ENCODE data around the gene SPATA2L.
"Not testable (repeated sequence)": the region's sequence is repeated elsewhere in the genome, so short reads cannot be mapped to it uniquely, and the experiment has no call there.

SPATA2L gene

DNA sequence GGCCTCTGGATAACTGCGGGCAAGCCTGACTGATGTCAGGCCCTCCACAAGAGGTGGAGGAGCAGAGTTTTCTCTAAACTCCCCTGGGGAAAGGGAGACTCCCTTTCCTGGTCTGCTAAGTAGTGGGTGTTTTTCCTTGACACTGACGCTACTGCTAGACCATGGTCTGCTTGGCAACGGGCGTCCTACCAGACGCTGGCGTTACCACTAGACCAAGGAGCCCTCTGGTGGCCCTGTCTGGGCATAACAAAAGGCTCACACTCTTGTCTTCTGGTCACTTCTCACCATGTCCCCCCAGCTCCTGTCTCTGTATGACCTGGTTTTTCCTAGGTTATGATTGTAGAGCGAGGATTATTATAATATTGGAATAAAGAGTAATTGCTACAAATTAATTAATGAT, 34.5 kb downstream of the SPATA2L start:
- H3K36me3 ChIP-seq (ENCODE audit: control insufficient read depth in 2 of 2, insufficient read depth in 2 of 2, low read length in 2 of 2); H3K9ac ChIP-seq (ENCODE audit: low read length in 2 of 2); H3K4me3 ChIP-seq (ENCODE audit: low read length in 2 of 2); H3K27me3 ChIP-seq (ENCODE audit: control insufficient read depth in 1 of 2, insufficient read depth in 2 of 2, low read length in 2 of 2); H3K4me1 ChIP-seq (ENCODE audit: control insufficient read depth, insufficient read depth, low read length); H3K27ac ChIP-seq (ENCODE audit: low read length); H3K9me3 ChIP-seq (ENCODE audit: control insufficient read depth in 2 of 2, low read length in 2 of 2): not testable (repeated sequence)

DNA sequence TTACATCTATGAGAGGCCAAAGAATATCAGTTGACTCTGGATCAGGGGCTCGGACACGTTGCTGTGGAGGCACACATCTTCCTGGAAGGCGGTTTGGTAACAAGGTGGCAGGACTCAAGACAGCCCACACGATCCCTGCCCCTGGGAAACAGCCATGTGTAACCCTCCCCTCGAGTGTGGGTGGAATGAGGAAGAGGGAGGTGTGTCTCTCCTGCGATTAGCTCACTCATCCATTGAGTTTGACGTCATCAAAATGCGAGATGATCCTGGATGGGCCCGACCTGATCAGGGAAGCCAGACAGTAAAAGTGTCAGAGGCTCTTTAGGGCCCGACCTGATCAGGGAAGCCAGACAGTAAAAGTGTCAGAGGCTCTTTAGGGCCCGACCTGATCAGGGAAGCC, 37.3 kb downstream of the SPATA2L start:
- not testable (repeated sequence) for H3K4me1 ChIP-seq (ENCODE audit: control insufficient read depth, insufficient read depth, low read length); H3K27ac ChIP-seq (ENCODE audit: low read length); H3K36me3 ChIP-seq (ENCODE audit: control insufficient read depth in 2 of 2, insufficient read depth in 2 of 2, low read length in 2 of 2)

DNA sequence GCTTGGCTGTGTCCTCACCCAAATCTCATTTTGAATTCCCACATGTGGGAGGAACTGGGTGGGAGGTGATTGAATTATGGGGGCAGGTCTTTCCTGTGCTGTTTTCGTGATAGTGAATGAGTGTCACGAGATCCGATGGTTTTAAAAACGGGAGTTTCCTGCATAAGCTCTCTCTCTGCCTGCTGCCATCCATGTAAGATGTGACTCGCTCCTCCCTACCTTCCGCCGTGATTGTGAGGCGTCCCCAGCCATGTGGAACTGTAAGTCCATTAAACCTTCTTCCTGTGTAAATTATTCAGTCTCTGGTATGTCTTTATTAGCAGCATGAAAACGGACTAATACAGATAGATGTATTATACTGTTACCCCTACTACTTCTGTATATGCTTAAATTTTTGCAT, 40.3 kb downstream of the SPATA2L start:
- H3K36me3 ChIP-seq (ENCODE audit: control insufficient read depth in 2 of 2, insufficient read depth in 2 of 2, low read length in 2 of 2): peaks cover 0 to 5% of the 10 kb centered on the region in 2 donors
- H3K4me1 ChIP-seq (ENCODE audit: control insufficient read depth, insufficient read depth, low read length): peaks cover 20% of the 10 kb centered on the region
- no peak overlapping the region for H3K4me3 ChIP-seq (ENCODE audit: low read length in 2 of 2)
- H3K9ac ChIP-seq (ENCODE audit: low read length in 2 of 2): no peak overlapping the region
- no peak overlapping the region for H3K27ac ChIP-seq (ENCODE audit: low read length)
- no peaks in the 10 kb centered on the region for H3K27me3 ChIP-seq (ENCODE audit: control insufficient read depth in 1 of 2, insufficient read depth in 2 of 2, low read length in 2 of 2)
- H3K9me3 ChIP-seq (ENCODE audit: control insufficient read depth in 2 of 2, low read length in 2 of 2): no peaks in the 10 kb centered on the region

More for the DNA sequence above, 37.3 kb downstream of the SPATA2L start:
- H3K27me3 ChIP-seq (ENCODE audit: control insufficient read depth in 1 of 2, insufficient read depth in 2 of 2, low read length in 2 of 2); H3K4me3 ChIP-seq (ENCODE audit: low read length in 2 of 2); H3K9ac ChIP-seq (ENCODE audit: low read length in 2 of 2); H3K9me3 ChIP-seq (ENCODE audit: control insufficient read depth in 2 of 2, low read length in 2 of 2): not testable (repeated sequence)

DNA sequence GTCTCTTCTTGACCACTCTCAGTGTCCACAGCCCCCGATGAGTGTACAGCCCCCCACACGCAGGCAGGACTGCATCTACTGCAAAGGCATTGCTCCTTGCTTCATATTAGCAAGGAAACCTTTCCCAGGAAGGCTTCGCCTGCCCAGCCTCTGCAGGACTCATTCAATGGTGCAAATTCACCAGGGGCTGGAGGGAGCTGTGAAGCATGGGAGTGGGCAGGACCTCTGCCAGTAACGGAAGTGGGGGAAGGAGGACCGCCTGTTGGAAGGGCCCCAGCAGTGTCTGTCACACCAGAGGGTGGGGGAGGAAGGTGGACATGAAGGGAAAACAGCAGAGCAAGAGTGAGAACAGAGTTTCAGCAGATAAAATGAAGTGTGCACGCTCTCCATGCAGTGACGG, 41.4 kb downstream of the SPATA2L start:
- Histone ChIP-seq H3K4me3 (ENCODE audit: low read length in 2 of 2) (no peak overlapping the region), H3K36me3 (ENCODE audit: control insufficient read depth in 2 of 2, insufficient read depth in 2 of 2, low read length in 2 of 2) (peaks cover 0 to 5% of the 10 kb centered on the region in 2 donors), H3K9me3 (ENCODE audit: control insufficient read depth in 2 of 2, low read length in 2 of 2) (no peaks in the 10 kb centered on the region)

DNA sequence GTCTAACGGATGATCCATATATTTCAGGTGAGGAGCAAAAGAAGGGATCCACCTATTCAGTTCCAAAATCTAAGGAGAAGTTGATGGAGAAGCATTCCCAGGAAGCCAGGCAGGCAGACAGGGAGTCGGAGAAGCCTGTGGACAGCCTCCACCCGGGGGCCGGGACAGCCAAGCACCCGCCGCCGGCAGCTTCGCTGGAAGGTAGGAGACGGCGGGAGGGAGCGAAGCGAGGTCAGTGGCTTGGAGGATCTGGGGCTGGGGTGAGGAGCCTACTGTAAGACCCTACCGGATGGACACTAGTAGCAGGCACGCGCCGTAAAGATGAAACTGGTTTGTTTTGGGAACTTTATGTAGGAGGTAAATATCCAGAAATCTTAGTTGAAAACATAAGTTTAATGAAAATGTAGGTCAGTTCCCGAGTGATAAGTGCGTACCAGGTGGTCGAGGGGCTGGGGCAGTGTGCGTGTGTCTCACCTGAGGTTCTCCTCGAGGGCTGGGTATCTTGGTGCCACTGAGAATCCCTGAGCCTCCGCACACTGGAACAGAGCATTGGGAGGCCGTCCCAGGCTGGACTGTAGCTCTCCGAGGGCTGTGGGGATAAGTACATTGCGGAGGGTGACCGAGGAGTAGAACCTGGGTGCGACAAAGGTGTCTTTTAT, 43.2 kb downstream of the SPATA2L start:
- Histone ChIP-seq H3K9ac (ENCODE audit: low read length in 2 of 2) (peak overlapping the region; percentile 90 to 91), H3K27me3 (ENCODE audit: control insufficient read depth in 1 of 2, insufficient read depth in 2 of 2, low read length in 2 of 2) (no peaks in the 10 kb centered on the region), H3K36me3 (ENCODE audit: control insufficient read depth in 2 of 2, insufficient read depth in 2 of 2, low read length in 2 of 2) (peaks cover 0 to 5% of the 10 kb centered on the region in 2 donors), H3K9me3 (ENCODE audit: control insufficient read depth in 2 of 2, low read length in 2 of 2) (no peaks in the 10 kb centered on the region), H3K27ac (ENCODE audit: low read length) (peak overlapping the region; percentile 41), H3K4me3 (ENCODE audit: low read length in 2 of 2) (peak overlapping the region; percentile 92 to 96), H3K4me1 (ENCODE audit: control insufficient read depth, insufficient read depth, low read length) (peaks cover 20% of the 10 kb centered on the region)

More for the DNA sequence above, 41.4 kb downstream of the SPATA2L start:
- H3K27me3 ChIP-seq (ENCODE audit: control insufficient read depth in 1 of 2, insufficient read depth in 2 of 2, low read length in 2 of 2): no peaks in the 10 kb centered on the region
- H3K9ac ChIP-seq (ENCODE audit: low read length in 2 of 2): no peak overlapping the region
- no peak overlapping the region for H3K27ac ChIP-seq (ENCODE audit: low read length)
- peaks cover 20% of the 10 kb centered on the region for H3K4me1 ChIP-seq (ENCODE audit: control insufficient read depth, insufficient read depth, low read length)

DNA sequence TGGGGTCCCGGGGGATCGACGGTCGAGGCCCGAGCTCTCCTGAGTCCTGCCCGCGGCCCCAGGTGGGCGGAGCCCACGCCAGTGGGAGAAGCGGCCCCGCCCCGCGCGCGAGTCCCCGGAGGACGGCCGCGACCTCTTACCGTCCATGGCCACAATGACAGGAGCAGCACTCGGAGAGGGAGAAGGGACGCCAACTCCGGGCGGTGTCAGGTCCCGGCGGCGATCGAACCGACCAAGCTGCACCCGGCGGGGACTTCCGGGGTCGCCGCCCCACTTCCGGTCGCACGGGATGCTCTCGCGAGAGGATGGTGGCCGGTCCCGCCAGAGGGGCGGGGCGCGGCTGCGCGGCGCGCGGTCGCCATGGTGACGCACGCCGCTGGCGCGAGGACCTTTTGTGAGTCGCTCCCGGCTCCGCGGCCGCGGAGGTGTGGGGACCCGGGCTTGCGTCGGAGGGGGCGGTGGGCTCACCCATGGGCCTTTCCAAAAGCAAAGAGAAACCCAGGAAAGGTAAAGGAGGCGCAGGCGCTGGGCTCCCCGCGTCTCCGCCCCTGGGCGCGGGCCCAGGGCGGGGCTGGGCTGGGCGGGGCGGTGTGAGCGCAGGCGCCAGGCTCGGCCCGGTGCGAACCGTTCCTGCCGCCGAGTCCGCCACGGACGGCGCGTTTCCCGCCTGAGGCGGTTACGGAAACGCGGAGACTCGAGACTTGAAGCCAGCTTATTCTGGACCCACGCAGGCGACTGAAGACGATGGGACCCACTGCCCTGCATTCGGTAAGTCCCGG, 43.9 kb downstream of the SPATA2L start, which contains the start of the genes CHMP1A and SPATA33:
TSS of gene CHMP1A (minus strand) at position 267 of the 779 bp plus-strand sequence. CDS start at position 147, 120 bp downstream.
TSS of gene SPATA33 (plus strand) at position 395 of the 779 bp plus-strand sequence. CDS start at position 471, 76 bp downstream.
- Histone ChIP-seq H3K9ac (ENCODE audit: low read length in 2 of 2) (peak within 1 kb of the TSS; percentile 90 to 91), H3K4me1 (ENCODE audit: control insufficient read depth, insufficient read depth, low read length) (peaks cover 20% of the 10 kb centered on the region), H3K9me3 (ENCODE audit: control insufficient read depth in 2 of 2, low read length in 2 of 2) (no peaks in the 10 kb centered on the region), H3K36me3 (ENCODE audit: control insufficient read depth in 2 of 2, insufficient read depth in 2 of 2, low read length in 2 of 2) (peaks cover 0 to 5% of the 10 kb centered on the region in 2 donors), H3K27me3 (ENCODE audit: control insufficient read depth in 1 of 2, insufficient read depth in 2 of 2, low read length in 2 of 2) (no peaks in the 10 kb centered on the region), H3K4me3 (ENCODE audit: low read length in 2 of 2) (peak within 1 kb of the TSS; percentile 92 to 96), H3K27ac (ENCODE audit: low read length) (peak within 1 kb of the TSS; percentile 53)

DNA sequence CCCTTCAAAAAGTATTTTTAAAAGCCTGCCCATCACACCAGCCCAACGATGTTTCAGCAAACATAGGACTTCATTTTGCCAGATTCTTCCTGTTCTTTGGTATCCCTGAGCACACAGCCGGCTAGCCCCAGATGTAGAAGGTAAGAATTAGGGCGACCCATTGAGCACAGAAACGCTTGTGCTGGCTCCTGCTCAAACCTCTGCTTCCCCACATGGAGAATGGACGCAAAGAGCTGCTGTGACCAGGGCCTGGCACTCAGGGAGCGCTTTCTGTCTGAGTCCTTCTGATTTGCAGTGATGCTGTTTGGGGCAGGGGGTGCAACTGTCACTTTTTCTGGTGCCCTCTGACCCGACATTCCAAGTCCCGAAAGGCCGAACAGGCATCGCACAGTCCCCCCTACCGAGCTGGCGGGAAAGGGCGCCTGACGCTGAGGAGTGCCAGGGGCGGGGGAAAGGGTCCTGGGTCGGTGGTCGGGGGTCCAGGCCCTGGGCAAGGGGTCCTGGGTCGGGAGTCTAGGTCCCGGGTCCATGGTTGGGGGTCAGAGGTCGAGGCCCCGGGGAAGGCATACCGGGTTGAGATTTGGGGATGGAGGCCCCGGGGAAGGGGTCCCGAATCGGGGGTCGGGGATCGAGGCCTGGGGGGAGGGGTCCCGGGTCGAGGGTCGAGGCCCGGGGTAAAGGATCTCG, 44.9 kb downstream of the SPATA2L start:
- Histone ChIP-seq H3K27me3 (ENCODE audit: control insufficient read depth in 1 of 2, insufficient read depth in 2 of 2, low read length in 2 of 2) (no peaks in the 10 kb centered on the region), H3K9ac (ENCODE audit: low read length in 2 of 2) (peak overlapping the region in 1 of 2 donors; percentile 91), H3K9me3 (ENCODE audit: control insufficient read depth in 2 of 2, low read length in 2 of 2) (no peaks in the 10 kb centered on the region), H3K36me3 (ENCODE audit: control insufficient read depth in 2 of 2, insufficient read depth in 2 of 2, low read length in 2 of 2) (peaks cover 3 to 5% of the 10 kb centered on the region in 2 donors), H3K4me1 (ENCODE audit: control insufficient read depth, insufficient read depth, low read length) (peaks cover 20% of the 10 kb centered on the region), H3K4me3 (ENCODE audit: low read length in 2 of 2) (peak overlapping the region; percentile 92 to 96), H3K27ac (ENCODE audit: low read length) (no peak overlapping the region)

DNA sequence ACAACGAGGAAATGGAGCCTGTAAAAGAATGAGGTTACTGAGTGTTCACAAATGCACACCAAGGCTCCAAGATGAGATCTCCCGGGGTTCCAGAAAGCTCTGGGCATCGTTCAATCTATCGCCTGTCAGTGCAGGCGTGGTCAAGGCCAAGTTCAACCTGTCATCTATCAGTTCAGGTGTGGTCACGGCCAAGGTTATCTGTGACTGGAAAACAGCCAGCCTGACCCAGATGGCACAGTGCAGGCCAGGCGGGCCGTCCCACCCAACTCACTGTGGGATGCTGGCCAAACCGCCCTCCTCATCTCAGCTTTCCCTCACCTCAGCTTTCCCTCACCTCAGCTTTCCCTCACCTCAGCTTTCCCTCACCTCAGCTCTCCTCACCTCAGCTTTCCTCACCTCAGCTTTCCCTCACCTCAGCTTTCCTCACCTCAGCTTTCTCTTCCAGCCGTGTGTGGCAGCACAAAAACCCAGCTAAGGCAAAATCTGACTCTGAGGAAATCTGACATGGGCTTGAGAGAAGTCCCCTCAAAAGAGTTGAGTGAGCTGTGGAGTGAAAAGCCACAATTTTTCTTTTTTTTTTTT, 46.4 kb downstream of the SPATA2L start:
- Histone ChIP-seq H3K27me3 (ENCODE audit: control insufficient read depth in 1 of 2, insufficient read depth in 2 of 2, low read length in 2 of 2) (no peaks in the 10 kb centered on the region), H3K4me1 (ENCODE audit: control insufficient read depth, insufficient read depth, low read length) (peaks cover 20% of the 10 kb centered on the region), H3K9ac (ENCODE audit: low read length in 2 of 2) (no peak overlapping the region), H3K27ac (ENCODE audit: low read length) (no peak overlapping the region), H3K4me3 (ENCODE audit: low read length in 2 of 2) (no peak overlapping the region), H3K36me3 (ENCODE audit: control insufficient read depth in 2 of 2, insufficient read depth in 2 of 2, low read length in 2 of 2) (peaks cover 4 to 5% of the 10 kb centered on the region in 2 donors), H3K9me3 (ENCODE audit: control insufficient read depth in 2 of 2, low read length in 2 of 2) (no peaks in the 10 kb centered on the region)

DNA sequence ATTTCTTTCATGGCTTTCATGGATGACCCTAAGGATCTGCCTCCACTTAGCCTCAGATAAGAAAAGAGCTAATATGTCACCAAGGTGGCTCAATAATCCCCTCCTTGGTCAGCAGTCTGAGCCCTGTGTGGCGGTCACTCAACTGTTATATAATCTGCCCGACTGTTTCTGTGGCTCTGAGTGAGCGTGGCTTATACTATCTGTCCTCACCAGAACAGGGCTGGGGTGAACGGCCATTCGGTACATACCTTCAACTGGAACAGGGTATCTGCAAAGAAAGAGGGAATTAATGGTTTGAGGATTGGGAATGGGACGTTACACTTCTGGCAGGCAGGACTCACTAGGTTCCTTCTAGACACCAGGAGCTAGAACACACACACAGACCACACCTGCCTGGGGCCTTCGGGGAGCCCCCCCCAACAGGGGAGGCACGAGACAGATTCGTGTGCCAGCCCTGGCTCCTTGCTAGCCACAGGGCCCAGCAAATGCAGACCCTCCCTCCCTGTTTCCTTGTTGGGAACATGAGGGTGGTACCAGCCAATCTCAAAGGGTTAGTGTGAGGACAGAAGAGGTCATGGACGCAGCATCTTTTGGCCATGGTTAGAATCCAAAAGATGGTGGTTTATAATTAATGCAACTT, 47.7 kb downstream of the SPATA2L start:
- Histone ChIP-seq H3K9ac (ENCODE audit: low read length in 2 of 2) (no peak overlapping the region), H3K9me3 (ENCODE audit: control insufficient read depth in 2 of 2, low read length in 2 of 2) (no peaks in the 10 kb centered on the region), H3K4me1 (ENCODE audit: control insufficient read depth, insufficient read depth, low read length) (peaks cover 16% of the 10 kb centered on the region), H3K36me3 (ENCODE audit: control insufficient read depth in 2 of 2, insufficient read depth in 2 of 2, low read length in 2 of 2) (peaks cover 5 to 10% of the 10 kb centered on the region in 2 donors), H3K27ac (ENCODE audit: low read length) (no peak overlapping the region), H3K4me3 (ENCODE audit: low read length in 2 of 2) (no peak overlapping the region), H3K27me3 (ENCODE audit: control insufficient read depth in 1 of 2, insufficient read depth in 2 of 2, low read length in 2 of 2) (no peaks in the 10 kb centered on the region)

DNA sequence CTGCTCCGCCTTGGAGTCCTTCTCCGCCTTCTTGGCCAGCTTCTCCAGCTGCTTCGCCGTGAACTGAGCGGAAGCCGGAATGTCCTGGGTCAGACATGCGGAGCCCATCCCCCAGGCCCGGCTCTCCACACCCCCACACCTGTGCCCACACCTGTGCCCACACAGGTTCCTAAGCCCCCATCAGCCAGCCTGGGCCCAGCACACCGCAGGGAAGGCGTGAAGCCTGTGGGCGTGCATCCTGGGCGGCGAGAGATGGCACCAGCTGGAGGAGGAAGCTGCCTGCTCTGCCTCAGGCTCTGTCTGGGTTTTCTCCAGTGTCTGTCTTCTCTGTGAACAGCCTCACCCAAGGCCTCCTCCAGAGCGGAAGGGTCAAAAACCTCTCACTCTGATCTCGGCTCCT, 49.9 kb downstream of the SPATA2L start:
- Histone ChIP-seq H3K36me3 (ENCODE audit: control insufficient read depth in 2 of 2, insufficient read depth in 2 of 2, low read length in 2 of 2) (peaks cover 9 to 14% of the 10 kb centered on the region in 2 donors), H3K4me1 (ENCODE audit: control insufficient read depth, insufficient read depth, low read length) (peaks cover 3% of the 10 kb centered on the region), H3K27ac (ENCODE audit: low read length) (no peak overlapping the region), H3K4me3 (ENCODE audit: low read length in 2 of 2) (no peak overlapping the region), H3K9ac (ENCODE audit: low read length in 2 of 2) (no peak overlapping the region), H3K27me3 (ENCODE audit: control insufficient read depth in 1 of 2, insufficient read depth in 2 of 2, low read length in 2 of 2) (no peaks in the 10 kb centered on the region), H3K9me3 (ENCODE audit: control insufficient read depth in 2 of 2, low read length in 2 of 2) (no peaks in the 10 kb centered on the region)

Measured in stomach smooth muscle (tissue), 2 donors.